Fibroblast of the aortic adventitia (primary cell): ENCODE measurements around the gene UGT1A8. TPM values are rescaled to one million over a fixed set of nuclear protein-coding genes. Genes with fewer than 3 reads are reported as not detected.

Experiments used
- DNase-seq: peaks from one replicate; pipeline ENCODE4 v3.0.0-alpha.2; 2010; ENCODE audit warnings: low read depth
- H3K4me3 ChIP-seq: 2 replicates; pipeline ENCODE4 v1.5.1; 2011; ENCODE audit warnings: low read depth, mild to moderate bottlenecking, control low read depth, low read length, moderate library complexity
- CTCF ChIP-seq: IDR thresholded peaks from 2 replicates; pipeline ENCODE4 v1.5.1; 2011; ENCODE audit warnings: mild to moderate bottlenecking, low read length, control low read depth, inconsistent platforms; ENCODE audit not compliant: insufficient read depth
- total RNA-seq: library from RNA; depleted of rRNA; stranded (reverse); fragments of >200 nt; gene quantifications from 2 replicates; pipeline ENCODE4 v1.2.3, GENCODE V29; 2012; ENCODE audit warnings: low replicate concordance

Gene UGT1A8
- total RNA-seq, 1 donor: 0.09 TPM

- no peak for TF ChIP-seq CTCF
- no peak overlapping the region for H3K4me3 ChIP-seq
- no peak for DNase-seq
Measured at GRCh38 chr2:233684640-233685039, 67.2 kb downstream of the UGT1A8 start.

GRCh38 chr2:233686928-233687327, 69.5 kb downstream of the UGT1A8 start:
- no peak overlapping the region for H3K4me3 ChIP-seq
- no peak for TF ChIP-seq CTCF
- DNase-seq: no peak

- DNase-seq: no peak
- H3K4me3 ChIP-seq: no peak overlapping the region
- no peak for TF ChIP-seq CTCF
Measured at GRCh38 chr2:233688341-233688740, 70.9 kb downstream of the UGT1A8 start.

- no peak overlapping the region for H3K4me3 ChIP-seq
- TF ChIP-seq CTCF: no peak
- no peak for DNase-seq
Measured at GRCh38 chr2:233689031-233689430, 71.6 kb downstream of the UGT1A8 start.

- no peak for TF ChIP-seq CTCF
- H3K4me3 ChIP-seq: no peak overlapping the region
- peak; percentile 74 for DNase-seq
Measured at GRCh38 chr2:233689501-233689900, 72.1 kb downstream of the UGT1A8 start.

GRCh38 chr2:233690444-233690843, 73.0 kb downstream of the UGT1A8 start:
- no peak for TF ChIP-seq CTCF
- no peak overlapping the region for H3K4me3 ChIP-seq
- DNase-seq: peak; percentile 59
